OCI-LY7 (cell line): ENCODE measurements around the gene RPUSD1.

Source experiments
- EZH2phosphoT487 ChIP-seq: fragments of 200-600 bp; sonication (generic); IDR thresholded peaks from 2 replicates; pipeline ENCODE4 v1.6.1; 2018; ENCODE audit warnings: low read depth, borderline replicate concordance, mild to moderate bottlenecking, mixed run types, antibody characterized with exemption, low read length, moderate library complexity, mixed read lengths
- TF ChIP-seq, protein P1 (sequence below): fragments of 200-600 bp; sonication (generic); conservative IDR thresholded peaks from 2 replicates; pipeline ENCODE4 v1.5.1; 2014; ENCODE audit warnings: mild to moderate bottlenecking, antibody characterized with exemption, low read length, moderate library complexity, mixed read lengths

DNA sequence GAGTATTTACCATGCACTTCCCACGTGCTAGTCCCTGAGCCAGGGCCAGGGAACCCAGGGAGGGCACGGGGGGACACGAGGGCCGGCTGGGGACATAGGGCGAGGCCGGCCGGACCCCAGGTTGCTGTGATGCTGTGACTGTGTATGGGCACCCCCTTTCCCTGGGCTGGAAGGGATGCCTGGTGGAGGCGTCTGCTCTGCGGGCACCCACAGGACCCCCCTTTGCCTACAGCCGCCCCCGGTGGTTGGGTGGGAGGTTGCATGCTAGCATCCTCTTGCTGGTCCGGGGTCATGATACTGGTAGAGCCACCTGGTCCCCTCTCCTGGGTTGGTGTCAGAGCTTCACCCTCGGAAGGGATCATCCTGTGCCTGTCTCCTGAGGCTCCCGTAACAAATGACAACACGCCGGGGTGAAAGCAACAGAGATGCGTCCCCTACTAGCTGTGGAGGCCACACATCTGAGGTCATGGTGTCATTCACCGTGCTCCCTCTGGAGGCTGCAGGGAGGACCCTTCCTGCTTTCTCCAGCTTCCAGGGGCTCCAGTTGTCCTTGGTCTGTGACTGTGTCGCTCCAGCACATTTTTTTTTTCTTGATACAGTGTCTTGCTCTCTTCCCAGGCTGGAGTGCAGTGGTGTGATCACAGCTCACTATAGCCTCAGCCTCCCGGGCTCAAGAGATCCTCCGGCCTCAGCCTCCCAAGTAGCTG, 44.2 kb downstream of the RPUSD1 start:
- TF ChIP-seq, protein P1, sequence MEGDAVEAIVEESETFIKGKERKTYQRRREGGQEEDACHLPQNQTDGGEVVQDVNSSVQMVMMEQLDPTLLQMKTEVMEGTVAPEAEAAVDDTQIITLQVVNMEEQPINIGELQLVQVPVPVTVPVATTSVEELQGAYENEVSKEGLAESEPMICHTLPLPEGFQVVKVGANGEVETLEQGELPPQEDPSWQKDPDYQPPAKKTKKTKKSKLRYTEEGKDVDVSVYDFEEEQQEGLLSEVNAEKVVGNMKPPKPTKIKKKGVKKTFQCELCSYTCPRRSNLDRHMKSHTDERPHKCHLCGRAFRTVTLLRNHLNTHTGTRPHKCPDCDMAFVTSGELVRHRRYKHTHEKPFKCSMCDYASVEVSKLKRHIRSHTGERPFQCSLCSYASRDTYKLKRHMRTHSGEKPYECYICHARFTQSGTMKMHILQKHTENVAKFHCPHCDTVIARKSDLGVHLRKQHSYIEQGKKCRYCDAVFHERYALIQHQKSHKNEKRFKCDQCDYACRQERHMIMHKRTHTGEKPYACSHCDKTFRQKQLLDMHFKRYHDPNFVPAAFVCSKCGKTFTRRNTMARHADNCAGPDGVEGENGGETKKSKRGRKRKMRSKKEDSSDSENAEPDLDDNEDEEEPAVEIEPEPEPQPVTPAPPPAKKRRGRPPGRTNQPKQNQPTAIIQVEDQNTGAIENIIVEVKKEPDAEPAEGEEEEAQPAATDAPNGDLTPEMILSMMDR, result peak; percentile 55
- no peak for TF ChIP-seq EZH2phosphoT487
